Endothelial cell of umbilical vein (primary cell): Measurements from ENCODE around the gene CRY1.

Experiments used
- EZH2 ChIP-seq: IDR thresholded peaks from 2 replicates; pipeline ENCODE4 v1.6.1; 2012; ENCODE audit warnings: borderline replicate concordance, low read depth, mild to moderate bottlenecking, moderate library complexity, low read length, inconsistent platforms; ENCODE audit not compliant: severe bottlenecking
- POLR2A ChIP-seq: IDR thresholded peaks from 2 replicates; pipeline ENCODE4 v1.6.1; 2012; ENCODE audit warnings: low read depth, mild to moderate bottlenecking, control low read depth, low read length
- POLR2AphosphoS5 ChIP-seq: IDR thresholded peaks from 2 replicates; pipeline ENCODE4 v1.6.1; 2012; ENCODE audit warnings: low read depth, mild to moderate bottlenecking, control low read depth, low read length, moderate library complexity; ENCODE audit not compliant: insufficient read depth
- TF ChIP-seq, protein P1 (sequence below), 2 donors: IDR thresholded peaks; 1 replicate in 1 of 2; 2 replicates in 1 of 2; pipeline ENCODE4 v1.5.1; 2011; ENCODE audit warnings: low read length in 2 of 2, mild to moderate bottlenecking in 2 of 2, moderate library complexity in 2 of 2, control low read depth in 1 of 2, inconsistent platforms in 1 of 2, low read depth in 1 of 2; ENCODE audit not compliant: insufficient read depth in 1 of 2; ENCODE audit errors: extremely low read depth in 1 of 2

DNA sequence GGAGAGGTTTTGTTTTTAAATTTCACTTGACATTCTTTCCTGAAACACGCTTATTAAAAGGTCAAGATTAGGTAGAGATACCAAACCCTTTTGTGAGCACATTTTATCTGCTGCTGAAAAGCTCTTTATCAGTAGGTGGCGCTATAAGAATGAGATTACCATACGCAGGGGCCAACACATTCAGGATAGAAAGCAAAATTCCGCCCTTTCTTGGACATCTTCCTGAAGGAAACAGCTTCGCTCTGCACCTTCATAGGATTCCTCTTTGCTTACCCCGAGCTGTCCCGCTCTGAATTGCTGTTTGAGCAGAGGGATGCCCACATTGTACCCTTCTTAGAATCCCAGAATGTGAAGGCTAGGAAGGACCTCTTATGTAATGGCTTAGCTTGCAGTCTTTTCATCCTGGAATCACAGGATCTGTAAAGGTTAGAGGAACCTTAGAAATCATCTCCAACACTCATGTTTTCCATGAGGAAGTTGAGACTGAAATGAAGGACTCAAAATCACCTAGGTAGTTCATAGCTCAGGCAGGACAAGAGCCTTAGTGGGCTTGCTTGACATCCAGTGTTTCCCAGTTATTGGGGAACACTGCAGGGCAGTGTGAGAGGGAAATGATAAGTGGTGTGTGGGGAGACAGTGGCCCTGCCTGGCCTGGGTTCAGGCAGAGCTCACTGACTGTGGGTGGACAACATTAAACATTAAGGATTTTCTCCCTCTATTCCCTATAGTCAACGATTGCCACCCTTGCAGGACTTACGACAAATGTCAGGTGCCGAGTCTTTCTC, 38.7 kb upstream of the CRY1 start:
- TF ChIP-seq, protein P1, sequence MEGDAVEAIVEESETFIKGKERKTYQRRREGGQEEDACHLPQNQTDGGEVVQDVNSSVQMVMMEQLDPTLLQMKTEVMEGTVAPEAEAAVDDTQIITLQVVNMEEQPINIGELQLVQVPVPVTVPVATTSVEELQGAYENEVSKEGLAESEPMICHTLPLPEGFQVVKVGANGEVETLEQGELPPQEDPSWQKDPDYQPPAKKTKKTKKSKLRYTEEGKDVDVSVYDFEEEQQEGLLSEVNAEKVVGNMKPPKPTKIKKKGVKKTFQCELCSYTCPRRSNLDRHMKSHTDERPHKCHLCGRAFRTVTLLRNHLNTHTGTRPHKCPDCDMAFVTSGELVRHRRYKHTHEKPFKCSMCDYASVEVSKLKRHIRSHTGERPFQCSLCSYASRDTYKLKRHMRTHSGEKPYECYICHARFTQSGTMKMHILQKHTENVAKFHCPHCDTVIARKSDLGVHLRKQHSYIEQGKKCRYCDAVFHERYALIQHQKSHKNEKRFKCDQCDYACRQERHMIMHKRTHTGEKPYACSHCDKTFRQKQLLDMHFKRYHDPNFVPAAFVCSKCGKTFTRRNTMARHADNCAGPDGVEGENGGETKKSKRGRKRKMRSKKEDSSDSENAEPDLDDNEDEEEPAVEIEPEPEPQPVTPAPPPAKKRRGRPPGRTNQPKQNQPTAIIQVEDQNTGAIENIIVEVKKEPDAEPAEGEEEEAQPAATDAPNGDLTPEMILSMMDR (IDR thresholded peaks at IDR 0.05; ENCODE audit: extremely low read depth in 1 of 2, insufficient read depth in 1 of 2, low read depth in 1 of 2, low read length in 2 of 2): peak; percentile 68 to 76
- no peak for TF ChIP-seq POLR2A
- no peak for TF ChIP-seq EZH2
- TF ChIP-seq POLR2AphosphoS5: no peak
